Measurements from ENCODE around the gene PMM2.

PMM2 gene

GRCh38 chr16:8858994-8859912 lies 61.6 kb downstream of the PMM2 start:
- DNase-seq (ENCODE audit: low read depth) = no peak
- TF ChIP-seq CTCF (conservative IDR thresholded peaks at IDR 0.05; ENCODE audit: low read depth, low read length) = no peak
- H3K4me3 ChIP-seq (ENCODE audit: low read depth, low read length) = no peak overlapping the region

GRCh38 chr16:8859913-8860881 lies 62.6 kb downstream of the PMM2 start:
- H3K4me3 ChIP-seq (ENCODE audit: low read depth, low read length) = peak overlapping the region; percentile 3
- DNase-seq (ENCODE audit: low read depth) = peak; percentile 91
- TF ChIP-seq CTCF (conservative IDR thresholded peaks at IDR 0.05; ENCODE audit: low read depth, low read length) = no peak

- H3K4me3 ChIP-seq (ENCODE audit: low read depth, low read length) = no peak overlapping the region
- DNase-seq (ENCODE audit: low read depth) = no peak
- TF ChIP-seq CTCF (conservative IDR thresholded peaks at IDR 0.05; ENCODE audit: low read depth, low read length) = no peak
Measured at GRCh38 chr16:8861563-8862308, 64.1 kb downstream of the PMM2 start.

- H3K4me3 ChIP-seq (ENCODE audit: low read depth, low read length) = no peak overlapping the region
- no peak for DNase-seq (ENCODE audit: low read depth)
- TF ChIP-seq CTCF (conservative IDR thresholded peaks at IDR 0.05; ENCODE audit: low read depth, low read length) = no peak
Measured at GRCh38 chr16:8862309-8863130, 64.9 kb downstream of the PMM2 start.

GRCh38 chr16:8863594-8864424 lies 66.2 kb downstream of the PMM2 start:
- DNase-seq (ENCODE audit: low read depth) = no peak
- H3K4me3 ChIP-seq (ENCODE audit: low read depth, low read length) = no peak overlapping the region
- TF ChIP-seq CTCF (conservative IDR thresholded peaks at IDR 0.05; ENCODE audit: low read depth, low read length) = no peak
